Fibroblast of mammary gland (primary cell): ENCODE data around the gene UCN.
A peak's percentile ranks its signal among the peaks of the same experiment; 100 is the strongest.

ENCODE experiments used
- DNase-seq: peaks from one replicate; pipeline ENCODE4 v3.0.0-alpha.2; 2010; ENCODE audit warnings: low read depth
- H3K4me3 ChIP-seq: 2 replicates; pipeline ENCODE4 v1.5.1; 2011; ENCODE audit warnings: low read depth, mild to moderate bottlenecking, low read length, moderate library complexity; ENCODE audit not compliant: control insufficient read depth
- CTCF ChIP-seq: conservative IDR thresholded peaks from 2 replicates; pipeline ENCODE4 v1.5.1; 2011; ENCODE audit warnings: low read depth, low read length, inconsistent platforms; ENCODE audit not compliant: control insufficient read depth, insufficient read depth

UCN gene

DNA sequence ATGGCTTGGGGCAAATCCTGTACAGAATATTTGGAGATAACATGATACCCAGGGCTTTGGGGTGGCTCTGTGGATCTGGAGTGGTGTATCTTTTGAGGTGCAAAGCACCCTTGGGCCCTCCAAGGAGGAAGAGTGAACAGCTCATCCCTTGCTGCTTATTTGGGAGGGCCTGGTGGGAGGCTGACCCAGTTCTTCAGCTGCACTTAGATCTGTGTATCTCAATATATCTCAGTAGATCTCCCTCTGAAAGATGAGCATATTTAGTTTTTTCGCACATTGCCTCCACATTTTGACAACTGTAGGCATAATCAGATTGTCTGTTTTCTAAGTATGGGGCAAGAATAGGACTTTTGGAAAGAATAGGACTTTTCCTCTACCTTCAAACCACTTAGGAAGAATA is 23.2 kb downstream of the UCN start:
- H3K4me3 ChIP-seq, result no peak overlapping the region
- TF ChIP-seq CTCF, result no peak
- DNase-seq, result no peak

GRCh38 chr2:27282892-27283291 is 25.4 kb downstream of the UCN start:
- TF ChIP-seq CTCF, result no peak
- no peak for DNase-seq
- no peak overlapping the region for H3K4me3 ChIP-seq

GRCh38 chr2:27281855-27282559 is 26.2 kb downstream of the UCN start, which contains the start of gene TRIM54:
TSS of gene TRIM54 (plus strand) at chr2:27282429. CDS start at chr2:27282732, 303 bp downstream.
- peak; percentile 30 for DNase-seq
- H3K4me3 ChIP-seq, result no peak within 1 kb of the TSS
- TF ChIP-seq CTCF, result no peak

- TF ChIP-seq CTCF, result no peak
- H3K4me3 ChIP-seq, result no peak overlapping the region
- DNase-seq, result no peak
These were observed 26.8 kb downstream of the UCN start for GRCh38 chr2:27281442-27281841.

- H3K4me3 ChIP-seq, result no peak overlapping the region
- no peak for TF ChIP-seq CTCF
- no peak for DNase-seq
These were observed 27.4 kb downstream of the UCN start for GRCh38 chr2:27280826-27281225.

GRCh38 chr2:27278010-27278409 is 30.2 kb downstream of the UCN start:
- H3K4me3 ChIP-seq, result no peak overlapping the region
- no peak for TF ChIP-seq CTCF
- no peak for DNase-seq
